Testis (tissue), 3 donors: ENCODE data around the gene OR6J1. TPM values are rescaled to one million over a fixed set of nuclear protein-coding genes. Genes with fewer than 3 reads are reported as not detected.
A peak's percentile ranks its signal among the peaks of the same experiment; 100 is the strongest.

Experiments used
- DNase-seq: peaks from one replicate; pipeline ENCODE4 v3.0.0-alpha.2; 2019
- H3K27ac ChIP-seq, 2 donors: fragments of 200-600 bp; sonication (generic); one replicate each; pipeline ENCODE4 v1.5.1; 2019
- H3K27me3 ChIP-seq: fragments of 200-600 bp; sonication (generic); one replicate; pipeline ENCODE4 v1.5.1; 2019
- H3K36me3 ChIP-seq: fragments of 200-600 bp; sonication (generic); one replicate; pipeline ENCODE4 v1.5.1; 2017; ENCODE audit warnings: low read depth; ENCODE audit errors: missing control alignments
- H3K4me1 ChIP-seq: fragments of 200-600 bp; sonication (generic); one replicate; pipeline ENCODE4 v1.5.1; 2019
- H3K4me3 ChIP-seq, 2 donors: fragments of 200-600 bp; sonication (generic); one replicate each; pipeline ENCODE4 v1.5.1; 2017 to 2019
- H3K9me3 ChIP-seq: fragments of 200-600 bp; sonication (generic); one replicate; pipeline ENCODE4 v1.5.1; 2017
- POLR2A ChIP-seq: fragments of 450-650 bp; IDR thresholded peaks from one replicate; pipeline ENCODE4 v1.6.1; 2017; ENCODE audit warnings: antibody characterized with exemption, mild to moderate bottlenecking, moderate library complexity
- WGBS, 2 donors: methylation state at CpG; one replicate each; pipeline ENCODE4 v1.1.5; 2018; 5-methylcytosine and 5-hydroxymethylcytosine counted together
- intact Hi-C: fragments of 100-400 bp; cut with DNase I; formaldehyde crosslinking; loops from one replicate; pipeline ENCODE4 v1.15.1; 2023; ENCODE audit warnings: low total_unique reads
- polyA plus RNA-seq: library from polyadenylated mRNA; stranded (reverse); fragments of 350-450 nt; fragmentation: Illumina TruSeq; extraction: RNeasy Lipid Tissue Mini Kit (QIAGEN cat#74804); gene quantifications from one replicate; pipeline ENCODE4 v1.2.3, GENCODE V29; 2014; ENCODE audit warnings: low read depth, low replicate concordance; ENCODE audit not compliant: insufficient read depth
- total RNA-seq, 2 donors: library from RNA; depleted of rRNA; stranded (reverse); fragments of >200 nt; gene quantifications; one replicate each; pipeline ENCODE4 v1.2.3, GENCODE V29; 2016
- TF ChIP-seq, protein P1 (sequence below), 3 experiments: fragments of 450-650 bp in 2 of 3; fragments of 200-600 bp in 1 of 3; sonication (generic) in 1 of 3; IDR thresholded peaks; one replicate each; pipeline ENCODE4 v1.5.1; 2016 to 2019; ENCODE audit warnings: antibody characterized with exemption in 3 of 3, mild to moderate bottlenecking in 2 of 3, moderate library complexity in 1 of 3

OR6J1 gene
- total and polyA plus RNA-seq, 3 donors from 2014 or later: 0.19 TPM; not detected in 2

DNA sequence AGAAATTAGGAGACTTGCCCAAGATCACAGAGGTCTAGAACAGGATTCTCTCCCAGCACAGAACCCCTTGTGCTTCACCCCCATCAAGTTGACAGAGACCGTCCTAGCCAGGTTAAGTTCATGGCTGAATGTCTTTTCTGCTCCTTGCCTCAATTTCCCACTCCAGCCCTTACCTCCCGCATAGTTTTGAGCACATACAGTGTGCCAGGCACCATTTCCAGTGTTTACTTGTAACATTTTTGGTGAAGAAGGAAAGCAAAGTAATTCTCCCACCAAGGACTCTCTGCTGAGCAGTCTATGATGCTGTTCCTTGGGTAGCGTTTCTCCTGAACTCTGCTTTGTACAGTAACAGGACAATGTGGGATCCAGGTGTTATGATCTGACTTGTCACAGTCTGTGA, 44.8 kb downstream of the OR6J1 start:
- 61 to 65% methylated on average over 3 of the region's 3 CpGs for WGBS, 2 donors
- Histone ChIP-seq H3K27me3 (no peaks in the 10 kb centered on the region), H3K9me3 (no peaks in the 10 kb centered on the region), H3K27ac (peak overlapping the region; percentile 83 to 89), H3K4me1 (peaks cover 13% of the 10 kb centered on the region), H3K4me3 (peak overlapping the region; percentile 78), H3K36me3 (no peaks in the 10 kb centered on the region)
- TF ChIP-seq POLR2A: no peak
- TF ChIP-seq, protein P1, sequence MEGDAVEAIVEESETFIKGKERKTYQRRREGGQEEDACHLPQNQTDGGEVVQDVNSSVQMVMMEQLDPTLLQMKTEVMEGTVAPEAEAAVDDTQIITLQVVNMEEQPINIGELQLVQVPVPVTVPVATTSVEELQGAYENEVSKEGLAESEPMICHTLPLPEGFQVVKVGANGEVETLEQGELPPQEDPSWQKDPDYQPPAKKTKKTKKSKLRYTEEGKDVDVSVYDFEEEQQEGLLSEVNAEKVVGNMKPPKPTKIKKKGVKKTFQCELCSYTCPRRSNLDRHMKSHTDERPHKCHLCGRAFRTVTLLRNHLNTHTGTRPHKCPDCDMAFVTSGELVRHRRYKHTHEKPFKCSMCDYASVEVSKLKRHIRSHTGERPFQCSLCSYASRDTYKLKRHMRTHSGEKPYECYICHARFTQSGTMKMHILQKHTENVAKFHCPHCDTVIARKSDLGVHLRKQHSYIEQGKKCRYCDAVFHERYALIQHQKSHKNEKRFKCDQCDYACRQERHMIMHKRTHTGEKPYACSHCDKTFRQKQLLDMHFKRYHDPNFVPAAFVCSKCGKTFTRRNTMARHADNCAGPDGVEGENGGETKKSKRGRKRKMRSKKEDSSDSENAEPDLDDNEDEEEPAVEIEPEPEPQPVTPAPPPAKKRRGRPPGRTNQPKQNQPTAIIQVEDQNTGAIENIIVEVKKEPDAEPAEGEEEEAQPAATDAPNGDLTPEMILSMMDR (IDR thresholded peaks at IDR 0.05): no peak
- no peak for DNase-seq
- intact Hi-C loops: no loop called here

DNA sequence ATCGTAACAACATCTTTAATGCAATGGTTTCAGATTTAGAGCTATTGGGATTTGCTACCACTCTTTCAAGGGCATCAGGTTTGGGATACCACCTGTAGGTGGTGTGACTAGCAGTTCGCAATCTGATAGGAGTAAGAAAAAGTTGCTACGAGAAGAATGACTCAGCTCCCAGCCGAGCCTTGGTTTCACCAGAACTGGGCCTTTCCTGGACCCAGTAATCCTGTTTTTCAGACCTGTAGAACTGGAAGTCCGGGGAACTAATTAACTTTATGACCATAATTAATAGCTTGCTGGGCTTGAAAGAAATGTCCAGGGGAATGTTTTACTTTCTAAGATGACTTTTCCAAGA, 45.3 kb downstream of the OR6J1 start:
- no peaks in the 10 kb centered on the region for H3K27me3 ChIP-seq
- WGBS, 2 donors: 2 to 11% methylated on average over 5 of the region's 5 CpGs

DNA sequence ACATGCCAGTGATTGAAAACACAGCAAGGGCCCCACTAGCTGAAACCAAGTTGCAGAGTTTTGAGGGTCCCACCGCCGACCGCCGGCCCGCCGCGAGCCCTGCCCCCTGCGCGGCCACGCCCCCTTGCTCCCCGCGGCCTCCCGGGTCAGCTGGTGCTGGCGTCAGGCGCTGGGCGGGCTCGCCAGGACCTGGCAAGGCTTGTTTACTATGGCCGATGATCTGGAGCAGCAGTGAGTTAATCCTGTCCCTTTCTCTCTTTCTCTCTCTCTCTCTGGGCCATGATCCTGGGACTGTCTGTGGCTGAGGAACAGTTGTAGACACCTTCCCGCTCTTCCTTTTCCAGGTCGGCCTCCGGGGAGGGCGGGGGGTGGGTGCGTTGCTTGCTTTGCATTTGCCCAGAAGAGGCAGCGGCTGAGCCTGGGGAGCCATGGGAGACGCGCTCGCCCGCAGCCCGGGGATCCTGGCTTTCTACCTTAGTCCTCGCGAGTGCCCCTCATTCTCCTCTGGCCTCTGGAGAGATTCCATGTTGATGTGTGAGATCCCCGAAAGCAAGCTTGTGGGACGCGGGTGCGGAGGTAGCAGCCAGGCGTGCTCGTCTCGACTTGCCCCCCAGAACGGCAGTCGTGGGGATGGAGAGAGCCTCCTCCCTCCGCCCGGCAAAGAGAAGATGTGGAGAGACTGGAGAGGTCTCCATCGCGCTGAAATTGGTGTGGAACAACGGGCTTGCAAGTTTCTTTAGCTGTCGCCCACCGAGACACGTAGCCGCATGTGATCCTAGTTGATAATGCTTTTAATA, 45.9 kb downstream of the OR6J1 start, which contains the start of gene ABHD4:
TSS of gene ABHD4 (plus strand) at position 202 of the 797 bp plus-strand sequence. CDS start at position 209, 7 bp downstream.
- H3K27me3 ChIP-seq: no peaks in the 10 kb centered on the region
- H3K4me1 ChIP-seq: peaks cover 13% of the 10 kb centered on the region
- TF ChIP-seq POLR2A: peak; percentile 27
- TF ChIP-seq, protein P1 (IDR thresholded peaks at IDR 0.05): no peak
- intact Hi-C loops: no loop called here
- DNase-seq: peak; percentile 89
- H3K4me3 ChIP-seq: peak within 1 kb of the TSS; percentile 78
- peak within 1 kb of the TSS; percentile 83 to 89 for H3K27ac ChIP-seq
- no peaks in the 10 kb centered on the region for H3K36me3 ChIP-seq
- no peaks in the 10 kb centered on the region for H3K9me3 ChIP-seq
- 1% methylated on average over 25 to 49 of the region's 49 CpGs for WGBS, 2 donors

More for the DNA sequence above, 45.3 kb downstream of the OR6J1 start:
- intact Hi-C loops: no loop called here
- H3K4me1 ChIP-seq: peaks cover 13% of the 10 kb centered on the region
- no peak for TF ChIP-seq POLR2A
- TF ChIP-seq, protein P1 (IDR thresholded peaks at IDR 0.05): no peak
- no peaks in the 10 kb centered on the region for H3K36me3 ChIP-seq
- H3K9me3 ChIP-seq: no peaks in the 10 kb centered on the region
- peak overlapping the region; percentile 78 for H3K4me3 ChIP-seq
- no peak for DNase-seq
- H3K27ac ChIP-seq: peak overlapping the region; percentile 83 to 89

DNA sequence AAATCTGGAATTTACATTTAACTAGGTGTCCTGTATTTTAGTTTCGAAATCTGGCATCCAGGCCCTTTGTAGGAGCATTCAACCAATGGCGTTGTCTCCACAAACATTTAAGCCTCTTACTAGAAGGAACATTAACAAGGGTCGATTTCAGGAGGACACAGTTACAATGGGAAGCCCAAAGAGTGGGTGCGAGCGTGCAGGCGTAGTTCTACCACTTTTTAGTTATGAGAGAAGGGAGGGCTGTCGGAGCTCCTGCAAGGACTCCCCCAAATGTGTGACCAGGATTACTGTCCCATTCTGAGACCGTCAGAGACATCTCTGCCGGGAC, 46.4 kb downstream of the OR6J1 start:
- intact Hi-C loops: no loop called here
- WGBS, 2 donors: 5 to 12% methylated on average over 9 of the region's 9 CpGs
- peaks cover 13% of the 10 kb centered on the region for H3K4me1 ChIP-seq
- H3K9me3 ChIP-seq: no peaks in the 10 kb centered on the region
- H3K36me3 ChIP-seq: no peaks in the 10 kb centered on the region
- no peaks in the 10 kb centered on the region for H3K27me3 ChIP-seq
- H3K4me3 ChIP-seq: peak overlapping the region; percentile 78
- no peak for DNase-seq
- H3K27ac ChIP-seq: peak overlapping the region; percentile 83 to 89
- TF ChIP-seq, protein P1 (IDR thresholded peaks at IDR 0.05): no peak
- no peak for TF ChIP-seq POLR2A

DNA sequence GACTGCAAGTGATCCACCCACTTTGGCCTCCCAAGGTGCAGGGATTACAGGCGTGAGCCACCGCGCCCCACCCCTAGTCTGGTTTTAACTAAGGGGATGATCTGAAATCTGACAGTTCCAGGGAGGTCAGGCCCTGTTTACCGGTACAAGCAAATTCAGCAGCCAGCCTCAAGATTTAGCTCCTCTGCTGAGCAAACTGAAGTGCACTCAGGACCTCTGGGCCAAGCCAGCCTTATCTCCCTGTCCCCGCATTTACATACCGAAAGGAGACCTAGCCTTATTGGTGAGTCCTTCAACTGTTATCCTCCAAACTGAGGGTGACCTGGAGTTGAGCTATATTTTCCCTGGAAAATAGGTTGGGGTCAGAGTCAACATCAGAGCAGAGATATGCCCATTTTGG, 46.9 kb downstream of the OR6J1 start:
- Histone ChIP-seq H3K9me3 (no peaks in the 10 kb centered on the region), H3K27me3 (no peaks in the 10 kb centered on the region), H3K36me3 (no peaks in the 10 kb centered on the region), H3K4me1 (peaks cover 13% of the 10 kb centered on the region), H3K4me3 (no peak overlapping the region), H3K27ac (no peak overlapping the region)
- intact Hi-C loops: no loop called here
- DNase-seq: no peak
- 78 to 80% methylated on average over 6 of the region's 6 CpGs for WGBS, 2 donors
- TF ChIP-seq, protein P1 (IDR thresholded peaks at IDR 0.05): no peak
- TF ChIP-seq POLR2A: no peak
